ENCODE measurements around the gene MPPED1.

MPPED1 gene

GRCh38 chr22:43376765-43377547, 34.9 kb upstream of the MPPED1 start:
- no peak for TF ChIP-seq CTCF (IDR thresholded peaks at IDR 0.05; ENCODE audit: borderline replicate concordance, insufficient read depth, low read depth, low read length)

GRCh38 chr22:43377548-43377895, 34.3 kb upstream of the MPPED1 start:
- no peak for TF ChIP-seq CTCF (IDR thresholded peaks at IDR 0.05; ENCODE audit: borderline replicate concordance, insufficient read depth, low read depth, low read length)
- H3K4me3 ChIP-seq (ENCODE audit: low read depth, low read length) = no peak overlapping the region

More at GRCh38 chr22:43376765-43377547, 34.9 kb upstream of the MPPED1 start:
- H3K4me3 ChIP-seq (ENCODE audit: low read depth, low read length) = no peak overlapping the region

- TF ChIP-seq CTCF (IDR thresholded peaks at IDR 0.05; ENCODE audit: borderline replicate concordance, insufficient read depth, low read depth, low read length) = no peak
- no peak overlapping the region for H3K4me3 ChIP-seq (ENCODE audit: low read depth, low read length)
Observed at GRCh38 chr22:43377896-43378704, 33.7 kb upstream of the MPPED1 start.

GRCh38 chr22:43381693-43382092, 30.1 kb upstream of the MPPED1 start:
- H3K4me3 ChIP-seq (ENCODE audit: low read depth, low read length) = no peak overlapping the region
- TF ChIP-seq CTCF (IDR thresholded peaks at IDR 0.05; ENCODE audit: borderline replicate concordance, insufficient read depth, low read depth, low read length) = no peak

- no peak overlapping the region for H3K4me3 ChIP-seq (ENCODE audit: low read depth, low read length)
- TF ChIP-seq CTCF (IDR thresholded peaks at IDR 0.05; ENCODE audit: borderline replicate concordance, insufficient read depth, low read depth, low read length) = no peak
Observed at GRCh38 chr22:43384863-43385262, 27.0 kb upstream of the MPPED1 start.

- no peak overlapping the region for H3K4me3 ChIP-seq (ENCODE audit: low read depth, low read length)
Observed at GRCh38 chr22:43385770-43386641, 25.8 kb upstream of the MPPED1 start.

More at GRCh38 chr22:43385770-43386641, 25.8 kb upstream of the MPPED1 start:
- TF ChIP-seq CTCF (IDR thresholded peaks at IDR 0.05; ENCODE audit: borderline replicate concordance, insufficient read depth, low read depth, low read length) = peak; percentile 91

Data from GM12875 (cell line).